GM23338 (cell line): ENCODE data around the gene TMEM255B. TPM values are rescaled to one million over a fixed set of nuclear protein-coding genes. Genes with fewer than 3 reads are reported as not detected.

Experiments used
- ATAC-seq: fragments of 200-7000 bp; cut with Tn5 transposase; 3 replicates; pipeline ENCODE4 v1.9.1; 2020
- DNase-seq: peaks from one replicate; pipeline ENCODE4 v3.0.0-alpha.2; 2015; ENCODE audit warnings: low spot score
- H2AFZ ChIP-seq: fragments of 200-600 bp; sonication (generic); 2 replicates; pipeline ENCODE4 v1.8.0; 2016; ENCODE audit warnings: antibody characterized with exemption, mild to moderate bottlenecking, moderate library complexity
- H3F3A ChIP-seq: fragments of 200-600 bp; sonication (generic); replicated peaks from 2 replicates; pipeline ENCODE4 v1.8.0; 2017; ENCODE audit warnings: antibody characterized with exemption, mixed run types, low read depth
- H3K27ac ChIP-seq: fragments of 200-600 bp; sonication (generic); 2 replicates; pipeline ENCODE4 v1.6.1; 2016; ENCODE audit warnings: low read depth
- H3K27me3 ChIP-seq: fragments of 200-600 bp; sonication (generic); 2 replicates; pipeline ENCODE4 v1.8.0; 2016; ENCODE audit warnings: mild to moderate bottlenecking, mixed run types, moderate library complexity; ENCODE audit not compliant: insufficient read depth
- H3K36me3 ChIP-seq: fragments of 200-600 bp; sonication (generic); 2 replicates; pipeline ENCODE4 v1.8.0; 2016; ENCODE audit warnings: mild to moderate bottlenecking; ENCODE audit not compliant: insufficient read depth
- H3K4me1 ChIP-seq: fragments of 200-600 bp; sonication (generic); 2 replicates; pipeline ENCODE4 v1.8.0; 2016; ENCODE audit warnings: mild to moderate bottlenecking, moderate library complexity; ENCODE audit not compliant: insufficient read depth
- H3K4me2 ChIP-seq: fragments of 200-600 bp; sonication (generic); 2 replicates; pipeline ENCODE4 v1.7.1; 2017; ENCODE audit warnings: mixed run types
- H3K4me3 ChIP-seq: fragments of 200-600 bp; sonication (generic); 2 replicates; pipeline ENCODE4 v1.6.1; 2016; ENCODE audit warnings: mixed run types
- H3K79me2 ChIP-seq: fragments of 200-600 bp; sonication (generic); replicated peaks from 2 replicates; pipeline ENCODE4 v1.8.0; 2017; ENCODE audit warnings: mild to moderate bottlenecking; ENCODE audit not compliant: insufficient read depth
- H3K9me2 ChIP-seq: fragments of 200-600 bp; sonication (generic); 2 replicates; pipeline ENCODE4 v1.8.0; 2017; ENCODE audit not compliant: insufficient read depth
- H4K20me1 ChIP-seq: fragments of 200-600 bp; sonication (generic); replicated peaks from 2 replicates; pipeline ENCODE4 v1.8.0; 2017; ENCODE audit warnings: mild to moderate bottlenecking; ENCODE audit not compliant: insufficient read depth
- H3K27ac Mint-ChIP-seq: 2 replicates; pipeline ENCODE4 v1.8.0; 2020; ENCODE audit warnings: inconsistent platforms, mild to moderate bottlenecking, moderate library complexity, mixed read lengths
- H3K27me3 Mint-ChIP-seq: 3 replicates; pipeline ENCODE4 v1.8.0; 2022; ENCODE audit warnings: low read depth, mild to moderate bottlenecking, moderate library complexity, mixed read lengths, inconsistent platforms; ENCODE audit not compliant: insufficient read depth, poor library complexity
- H3K36me3 Mint-ChIP-seq: 3 replicates; pipeline ENCODE4 v1.8.0; 2021; ENCODE audit warnings: low read depth, mild to moderate bottlenecking, inconsistent platforms, moderate library complexity, mixed read lengths
- H3K4me1 Mint-ChIP-seq: 3 replicates; pipeline ENCODE4 v1.8.0; 2020; ENCODE audit warnings: mild to moderate bottlenecking, inconsistent platforms, mixed read lengths
- H3K4me3 Mint-ChIP-seq: 3 replicates; pipeline ENCODE4 v1.8.0; 2021; ENCODE audit warnings: moderate library complexity, mild to moderate bottlenecking, inconsistent platforms, mixed read lengths
- H3K9me3 Mint-ChIP-seq: 3 replicates; pipeline ENCODE4 v1.8.0; 2020; ENCODE audit warnings: moderate library complexity, mild to moderate bottlenecking, inconsistent platforms, mixed read lengths
- CREB1 ChIP-seq: fragments of 250-450 bp; sonication (Bioruptor Pico); IDR thresholded peaks from 2 replicates; pipeline ENCODE4 v1.5.0; 2020; ENCODE audit warnings: low read depth, mild to moderate bottlenecking, moderate library complexity
- NANOG ChIP-seq: IDR thresholded peaks from 2 replicates; pipeline ENCODE4 v1.6.1; 2016; ENCODE audit warnings: antibody characterized with exemption, borderline replicate concordance
- POLR2AphosphoS5 ChIP-seq: IDR thresholded peaks from 2 replicates; pipeline ENCODE4 v1.6.1; 2016; ENCODE audit warnings: antibody characterized with exemption, low read depth
- REST ChIP-seq: IDR thresholded peaks from one replicate; pipeline ENCODE4 v1.6.1; 2018; ENCODE audit warnings: antibody characterized with exemption; ENCODE audit not compliant: unreplicated experiment
- ZNF331 ChIP-seq: fragments of 250-450 bp; sonication (Bioruptor Pico); IDR thresholded peaks from 2 replicates; pipeline ENCODE4 v1.5.0; 2020; ENCODE audit warnings: low read depth, mild to moderate bottlenecking, moderate library complexity
- polyA plus RNA-seq: library from polyadenylated mRNA; unstranded; fragments of >200 nt; fragmentation: Nextera tagmentation; extraction: Ambion mirVana; gene quantifications from 2 replicates; pipeline ENCODE4 v1.2.1, GENCODE V29; 2016
- total RNA-seq: library from RNA; depleted of rRNA; stranded (reverse); fragments of >200 nt; shearing (Covaris generic); gene quantifications from 2 replicates; pipeline ENCODE4 v1.2.3, GENCODE V29; 2014
- TF ChIP-seq, protein P1 (sequence below): fragments of 250-450 bp; sonication (Bioruptor Pico); IDR thresholded peaks from 2 replicates; pipeline ENCODE4 v1.5.0; 2020; ENCODE audit warnings: mild to moderate bottlenecking, moderate library complexity

The TMEM255B gene
- total and polyA plus RNA-seq, 2 experiments from 2014 or later = 0.69 to 4.4 TPM

- H3K79me2 ChIP-seq = no peaks in the 10 kb centered on the region
- Mint-ChIP-seq H3K9me3 (peaks cover 25% of the 10 kb centered on the region), H3K27ac (no peak overlapping the region), H3K27me3 (peaks cover 16% of the 10 kb centered on the region), H3K4me1 (peaks cover 1% of the 10 kb centered on the region), H3K4me3 (no peak overlapping the region), H3K36me3 (peaks cover 6% of the 10 kb centered on the region; the same call in 1 of the 3 replicates)
- no peaks in the 10 kb centered on the region for H3K4me1 ChIP-seq
- H3F3A ChIP-seq = peaks cover 13% of the 10 kb centered on the region
- H2AFZ ChIP-seq = no peak overlapping the region
- TF ChIP-seq ZNF331 (CRISPR knock-in tag) (no peak), NANOG (no peak), REST (no peak), CREB1 (CRISPR knock-in tag) (no peak), POLR2AphosphoS5 (no peak)
- TF ChIP-seq, protein P1, sequence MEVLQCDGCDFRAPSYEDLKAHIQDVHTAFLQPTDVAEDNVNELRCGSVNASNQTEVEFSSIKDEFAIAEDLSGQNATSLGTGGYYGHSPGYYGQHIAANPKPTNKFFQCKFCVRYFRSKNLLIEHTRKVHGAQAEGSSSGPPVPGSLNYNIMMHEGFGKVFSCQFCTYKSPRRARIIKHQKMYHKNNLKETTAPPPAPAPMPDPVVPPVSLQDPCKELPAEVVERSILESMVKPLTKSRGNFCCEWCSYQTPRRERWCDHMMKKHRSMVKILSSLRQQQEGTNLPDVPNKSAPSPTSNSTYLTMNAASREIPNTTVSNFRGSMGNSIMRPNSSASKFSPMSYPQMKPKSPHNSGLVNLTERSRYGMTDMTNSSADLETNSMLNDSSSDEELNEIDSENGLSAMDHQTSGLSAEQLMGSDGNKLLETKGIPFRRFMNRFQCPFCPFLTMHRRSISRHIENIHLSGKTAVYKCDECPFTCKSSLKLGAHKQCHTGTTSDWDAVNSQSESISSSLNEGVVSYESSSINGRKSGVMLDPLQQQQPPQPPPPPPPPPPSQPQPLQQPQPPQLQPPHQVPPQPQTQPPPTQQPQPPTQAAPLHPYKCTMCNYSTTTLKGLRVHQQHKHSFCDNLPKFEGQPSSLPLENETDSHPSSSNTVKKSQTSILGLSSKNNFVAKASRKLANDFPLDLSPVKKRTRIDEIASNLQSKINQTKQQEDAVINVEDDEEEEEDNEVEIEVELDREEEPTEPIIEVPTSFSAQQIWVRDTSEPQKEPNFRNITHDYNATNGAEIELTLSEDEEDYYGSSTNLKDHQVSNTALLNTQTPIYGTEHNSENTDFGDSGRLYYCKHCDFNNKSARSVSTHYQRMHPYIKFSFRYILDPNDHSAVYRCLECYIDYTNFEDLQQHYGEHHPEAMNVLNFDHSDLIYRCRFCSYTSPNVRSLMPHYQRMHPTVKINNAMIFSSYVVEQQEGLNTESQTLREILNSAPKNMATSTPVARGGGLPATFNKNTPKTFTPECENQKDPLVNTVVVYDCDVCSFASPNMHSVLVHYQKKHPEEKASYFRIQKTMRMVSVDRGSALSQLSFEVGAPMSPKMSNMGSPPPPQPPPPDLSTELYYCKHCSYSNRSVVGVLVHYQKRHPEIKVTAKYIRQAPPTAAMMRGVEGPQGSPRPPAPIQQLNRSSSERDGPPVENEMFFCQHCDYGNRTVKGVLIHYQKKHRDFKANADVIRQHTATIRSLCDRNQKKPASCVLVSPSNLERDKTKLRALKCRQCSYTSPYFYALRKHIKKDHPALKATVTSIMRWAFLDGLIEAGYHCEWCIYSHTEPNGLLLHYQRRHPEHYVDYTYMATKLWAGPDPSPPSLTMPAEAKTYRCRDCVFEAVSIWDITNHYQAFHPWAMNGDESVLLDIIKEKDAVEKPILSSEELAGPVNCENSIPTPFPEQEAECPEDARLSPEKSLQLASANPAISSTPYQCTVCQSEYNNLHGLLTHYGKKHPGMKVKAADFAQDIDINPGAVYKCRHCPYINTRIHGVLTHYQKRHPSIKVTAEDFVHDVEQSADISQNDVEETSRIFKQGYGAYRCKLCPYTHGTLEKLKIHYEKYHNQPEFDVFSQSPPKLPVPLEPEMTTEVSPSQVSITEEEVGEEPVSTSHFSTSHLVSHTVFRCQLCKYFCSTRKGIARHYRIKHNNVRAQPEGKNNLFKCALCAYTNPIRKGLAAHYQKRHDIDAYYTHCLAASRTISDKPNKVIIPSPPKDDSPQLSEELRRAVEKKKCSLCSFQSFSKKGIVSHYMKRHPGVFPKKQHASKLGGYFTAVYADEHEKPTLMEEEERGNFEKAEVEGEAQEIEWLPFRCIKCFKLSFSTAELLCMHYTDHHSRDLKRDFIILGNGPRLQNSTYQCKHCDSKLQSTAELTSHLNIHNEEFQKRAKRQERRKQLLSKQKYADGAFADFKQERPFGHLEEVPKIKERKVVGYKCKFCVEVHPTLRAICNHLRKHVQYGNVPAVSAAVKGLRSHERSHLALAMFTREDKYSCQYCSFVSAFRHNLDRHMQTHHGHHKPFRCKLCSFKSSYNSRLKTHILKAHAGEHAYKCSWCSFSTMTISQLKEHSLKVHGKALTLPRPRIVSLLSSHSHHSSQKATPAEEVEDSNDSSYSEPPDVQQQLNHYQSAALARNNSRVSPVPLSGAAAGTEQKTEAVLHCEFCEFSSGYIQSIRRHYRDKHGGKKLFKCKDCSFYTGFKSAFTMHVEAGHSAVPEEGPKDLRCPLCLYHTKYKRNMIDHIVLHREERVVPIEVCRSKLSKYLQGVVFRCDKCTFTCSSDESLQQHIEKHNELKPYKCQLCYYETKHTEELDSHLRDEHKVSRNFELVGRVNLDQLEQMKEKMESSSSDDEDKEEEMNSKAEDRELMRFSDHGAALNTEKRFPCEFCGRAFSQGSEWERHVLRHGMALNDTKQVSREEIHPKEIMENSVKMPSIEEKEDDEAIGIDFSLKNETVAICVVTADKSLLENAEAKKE (CRISPR knock-in tag) = no peak
- no peaks in the 10 kb centered on the region for H4K20me1 ChIP-seq
- no peaks in the 10 kb centered on the region for H3K27me3 ChIP-seq
- ATAC-seq (no peak), DNase-seq (no peak)
- no peak overlapping the region for H3K4me3 ChIP-seq
- no peak overlapping the region for H3K4me2 ChIP-seq
- no peaks in the 10 kb centered on the region for H3K36me3 ChIP-seq
- H3K9me2 ChIP-seq = no peaks in the 10 kb centered on the region
- H3K27ac ChIP-seq = no peak overlapping the region
Observed at GRCh38 chr13:113736258-113736731, 22.7 kb upstream of the TMEM255B start.
